ENCODE measurements around the gene TDRD15.
"Not testable (repeated sequence)": the region's sequence is repeated elsewhere in the genome, so short reads cannot be mapped to it uniquely, and the experiment has no call there.

DNA sequence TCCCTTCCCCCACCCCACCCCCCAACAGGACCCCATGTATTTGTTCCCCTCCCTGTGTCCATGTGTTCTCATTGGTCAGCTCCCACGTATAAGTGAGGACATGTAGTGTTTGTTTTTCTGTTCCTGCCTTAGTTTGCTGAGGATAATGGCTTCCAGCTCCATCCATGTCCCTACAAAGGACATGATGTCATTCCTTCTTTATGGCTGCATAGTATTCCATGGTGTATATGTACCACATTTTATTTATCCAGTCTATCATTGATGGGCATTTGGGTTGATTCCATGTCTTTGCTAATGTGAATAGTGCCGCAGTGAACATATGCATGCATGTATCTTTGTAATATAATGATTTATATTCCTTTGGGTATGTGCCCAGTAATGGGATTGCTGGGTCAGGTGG, 27.5 kb downstream of the TDRD15 start:
- not testable (repeated sequence) for TF ChIP-seq POLR2A (IDR thresholded peaks at IDR 0.05)
- TF ChIP-seq, protein P1, sequence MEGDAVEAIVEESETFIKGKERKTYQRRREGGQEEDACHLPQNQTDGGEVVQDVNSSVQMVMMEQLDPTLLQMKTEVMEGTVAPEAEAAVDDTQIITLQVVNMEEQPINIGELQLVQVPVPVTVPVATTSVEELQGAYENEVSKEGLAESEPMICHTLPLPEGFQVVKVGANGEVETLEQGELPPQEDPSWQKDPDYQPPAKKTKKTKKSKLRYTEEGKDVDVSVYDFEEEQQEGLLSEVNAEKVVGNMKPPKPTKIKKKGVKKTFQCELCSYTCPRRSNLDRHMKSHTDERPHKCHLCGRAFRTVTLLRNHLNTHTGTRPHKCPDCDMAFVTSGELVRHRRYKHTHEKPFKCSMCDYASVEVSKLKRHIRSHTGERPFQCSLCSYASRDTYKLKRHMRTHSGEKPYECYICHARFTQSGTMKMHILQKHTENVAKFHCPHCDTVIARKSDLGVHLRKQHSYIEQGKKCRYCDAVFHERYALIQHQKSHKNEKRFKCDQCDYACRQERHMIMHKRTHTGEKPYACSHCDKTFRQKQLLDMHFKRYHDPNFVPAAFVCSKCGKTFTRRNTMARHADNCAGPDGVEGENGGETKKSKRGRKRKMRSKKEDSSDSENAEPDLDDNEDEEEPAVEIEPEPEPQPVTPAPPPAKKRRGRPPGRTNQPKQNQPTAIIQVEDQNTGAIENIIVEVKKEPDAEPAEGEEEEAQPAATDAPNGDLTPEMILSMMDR (IDR thresholded peaks at IDR 0.05): not testable (repeated sequence)

All from thyroid gland (tissue), 4 donors.